Gastrocnemius medialis (tissue), 4 donors: Measurements from ENCODE around the gene CYTL1.

Experiments used
- POLR2A ChIP-seq, 2 donors: fragments of 450-650 bp; IDR thresholded peaks; one replicate each; pipeline ENCODE4 v1.6.1; 2017; ENCODE audit warnings: antibody characterized with exemption in 2 of 2, mild to moderate bottlenecking in 2 of 2, moderate library complexity in 2 of 2
- TF ChIP-seq, protein P1 (sequence below), 5 experiments: fragments of 450-650 bp in 3 of 5; fragments of 200-600 bp in 2 of 5; sonication (generic) in 2 of 5; IDR thresholded peaks in 4 of 5; conservative IDR thresholded peaks in 1 of 5; 1 replicate in 4 of 5; 2 replicates in 1 of 5; pipeline ENCODE4 v1.5.1; 2016 to 2019; ENCODE audit warnings: antibody characterized with exemption in 5 of 5, mild to moderate bottlenecking in 3 of 5, moderate library complexity in 3 of 5

DNA sequence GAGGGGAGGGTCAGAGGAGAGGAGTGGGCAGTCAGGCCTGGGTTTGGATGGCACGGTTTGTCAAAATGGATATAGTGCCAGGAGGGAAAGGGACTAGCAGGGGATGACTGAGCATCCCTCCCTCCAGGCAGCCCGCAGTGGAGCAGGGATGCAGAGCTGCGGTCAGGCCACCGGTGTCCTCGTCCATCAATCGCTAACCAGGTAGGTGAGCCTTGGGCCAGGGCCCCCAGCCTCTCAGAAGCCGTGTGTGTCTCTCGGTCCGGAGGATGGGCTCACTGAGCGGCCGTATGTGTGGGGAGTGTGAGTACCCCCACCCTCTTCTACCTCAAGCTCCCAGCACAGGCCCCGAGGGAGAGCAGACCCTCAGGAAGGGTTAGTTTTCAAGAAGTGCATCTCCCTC lies 538 bp upstream of the CYTL1 start:
- TF ChIP-seq, protein P1, sequence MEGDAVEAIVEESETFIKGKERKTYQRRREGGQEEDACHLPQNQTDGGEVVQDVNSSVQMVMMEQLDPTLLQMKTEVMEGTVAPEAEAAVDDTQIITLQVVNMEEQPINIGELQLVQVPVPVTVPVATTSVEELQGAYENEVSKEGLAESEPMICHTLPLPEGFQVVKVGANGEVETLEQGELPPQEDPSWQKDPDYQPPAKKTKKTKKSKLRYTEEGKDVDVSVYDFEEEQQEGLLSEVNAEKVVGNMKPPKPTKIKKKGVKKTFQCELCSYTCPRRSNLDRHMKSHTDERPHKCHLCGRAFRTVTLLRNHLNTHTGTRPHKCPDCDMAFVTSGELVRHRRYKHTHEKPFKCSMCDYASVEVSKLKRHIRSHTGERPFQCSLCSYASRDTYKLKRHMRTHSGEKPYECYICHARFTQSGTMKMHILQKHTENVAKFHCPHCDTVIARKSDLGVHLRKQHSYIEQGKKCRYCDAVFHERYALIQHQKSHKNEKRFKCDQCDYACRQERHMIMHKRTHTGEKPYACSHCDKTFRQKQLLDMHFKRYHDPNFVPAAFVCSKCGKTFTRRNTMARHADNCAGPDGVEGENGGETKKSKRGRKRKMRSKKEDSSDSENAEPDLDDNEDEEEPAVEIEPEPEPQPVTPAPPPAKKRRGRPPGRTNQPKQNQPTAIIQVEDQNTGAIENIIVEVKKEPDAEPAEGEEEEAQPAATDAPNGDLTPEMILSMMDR (IDR thresholded peaks at IDR 0.05 in 4 of 5, conservative IDR thresholded peaks at IDR 0.05 in 1 of 5) = no peak
- no peak for TF ChIP-seq POLR2A (IDR thresholded peaks at IDR 0.05)
